Immature natural killer cell (primary cell): Measurements from ENCODE around the gene NOL4L. TPM values are rescaled to one million over a fixed set of nuclear protein-coding genes. Genes with fewer than 3 reads are reported as not detected.
A peak's percentile ranks its signal among the peaks of the same experiment; 100 is the strongest.

ENCODE experiments used
- DNase-seq, 3 donors: peaks; one replicate each; pipeline ENCODE4 v3.0.0; 2022; ENCODE audit warnings: mixed read lengths in 1 of 3
- H3K27ac Mint-ChIP-seq, 6 donors: one replicate each; pipeline ENCODE4 v1.8.0; 2020; ENCODE audit warnings: mixed read lengths in 6 of 6, mild to moderate bottlenecking in 5 of 6, inconsistent platforms in 4 of 6, moderate library complexity in 3 of 6
- H3K27me3 Mint-ChIP-seq, 3 donors: one replicate each; pipeline ENCODE4 v1.8.0; 2020 to 2021; ENCODE audit warnings: low read depth in 3 of 3, mild to moderate bottlenecking in 3 of 3, mixed read lengths in 3 of 3, moderate library complexity in 3 of 3, inconsistent platforms in 1 of 3
- H3K36me3 Mint-ChIP-seq, 3 donors: one replicate each; pipeline ENCODE4 v1.8.0; 2020; ENCODE audit warnings: mixed read lengths in 3 of 3, inconsistent platforms in 2 of 3, mild to moderate bottlenecking in 2 of 3
- H3K4me1 Mint-ChIP-seq, 2 donors: one replicate each; pipeline ENCODE4 v1.8.0; 2020; ENCODE audit warnings: inconsistent platforms in 2 of 2, mild to moderate bottlenecking in 2 of 2, mixed read lengths in 2 of 2, moderate library complexity in 1 of 2
- H3K4me3 Mint-ChIP-seq, 5 donors: one replicate each; pipeline ENCODE4 v1.8.0; 2020; ENCODE audit warnings: mild to moderate bottlenecking in 5 of 5, mixed read lengths in 5 of 5, inconsistent platforms in 3 of 5, moderate library complexity in 3 of 5
- H3K9me3 Mint-ChIP-seq, 6 donors: one replicate each; pipeline ENCODE4 v1.8.0; 2020; ENCODE audit warnings: mild to moderate bottlenecking in 6 of 6, mixed read lengths in 6 of 6, inconsistent platforms in 4 of 6, moderate library complexity in 3 of 6
- polyA plus RNA-seq, 3 donors: library from polyadenylated mRNA; unstranded; fragments of 300-500 nt; fragmentation: Illumina TruSeq; gene quantifications; one replicate each; pipeline ENCODE4 v1.2.3, GENCODE V29; 2021

The NOL4L gene
- polyA plus RNA-seq, 3 donors from 2014 or later = 4.1 to 17.2 (median 9.6) TPM

GRCh38 chr20:32528905-32529670 is 56.0 kb downstream of the NOL4L start:
- no peak for DNase-seq
- H3K27ac Mint-ChIP-seq = peak overlapping the region; percentile 81 to 88 (median 85)
- H3K27me3 Mint-ChIP-seq = peaks cover 0 to 5% (median 0%) of the 10 kb centered on the region in 3 donors
- H3K36me3 Mint-ChIP-seq = peaks cover 0 to 7% (median 0%) of the 10 kb centered on the region in 3 donors
- H3K4me1 Mint-ChIP-seq = peaks cover 81 to 94% of the 10 kb centered on the region in 2 donors
- H3K9me3 Mint-ChIP-seq = no peaks in the 10 kb centered on the region
- peak overlapping the region in 4 of 5 donors; percentile 44 to 65 (median 58) for H3K4me3 Mint-ChIP-seq

- Mint-ChIP-seq H3K9me3 (no peaks in the 10 kb centered on the region), H3K27me3 (peaks cover 0 to 5% (median 0%) of the 10 kb centered on the region in 3 donors), H3K27ac (peak overlapping the region; percentile 81 to 88 (median 85)), H3K4me3 (peak overlapping the region; percentile 21 to 65 (median 56)), H3K4me1 (peaks cover 81 to 94% of the 10 kb centered on the region in 2 donors), H3K36me3 (peaks cover 0 to 7% (median 0%) of the 10 kb centered on the region in 3 donors)
- DNase-seq = peak in 1 of 3 donors; percentile 22
Observed at GRCh38 chr20:32528171-32528891, 56.8 kb downstream of the NOL4L start.

DNA sequence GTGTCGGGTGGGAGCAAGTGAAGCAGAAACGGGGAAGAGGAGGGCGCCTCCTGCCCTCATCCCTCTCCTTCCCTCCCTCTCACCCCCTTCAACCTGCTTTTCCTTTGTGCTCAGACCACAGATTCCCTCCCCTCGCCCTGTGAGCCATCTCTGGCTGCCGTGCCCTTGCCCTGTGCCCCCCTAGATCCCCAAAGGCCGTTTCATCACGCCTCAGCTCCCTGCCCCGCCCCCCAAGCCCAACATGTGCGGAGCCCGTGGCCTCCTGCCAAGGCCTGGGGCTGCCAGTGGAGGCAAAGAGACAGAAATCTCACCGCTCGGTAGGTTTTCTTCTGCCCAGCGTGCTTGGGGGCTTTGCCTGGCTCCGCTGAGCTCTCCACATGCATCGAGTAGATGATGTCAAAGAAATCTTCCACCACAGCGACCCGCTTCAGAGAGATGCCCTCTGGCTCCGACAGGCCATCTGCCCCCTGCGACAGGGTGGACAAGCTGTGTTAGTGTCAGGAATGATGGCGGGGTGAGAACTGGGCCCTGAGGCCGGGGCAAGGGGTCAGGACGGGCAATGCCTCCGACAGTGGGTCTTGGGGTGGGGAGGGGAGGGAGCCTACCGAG is 57.6 kb downstream of the NOL4L start:
- Mint-ChIP-seq H3K27me3 (peaks cover 0 to 5% (median 0%) of the 10 kb centered on the region in 3 donors), H3K27ac (peak overlapping the region; percentile 79 to 88 (median 83)), H3K9me3 (no peaks in the 10 kb centered on the region), H3K4me3 (peak overlapping the region in 2 of 5 donors; percentile 53 to 57), H3K36me3 (peaks cover 0 to 7% (median 0%) of the 10 kb centered on the region in 3 donors), H3K4me1 (peaks cover 83 to 96% of the 10 kb centered on the region in 2 donors)
- no peak for DNase-seq

- Mint-ChIP-seq H3K27me3 (peaks cover 0 to 7% (median 0%) of the 10 kb centered on the region in 3 donors), H3K36me3 (peaks cover 0 to 7% (median 0%) of the 10 kb centered on the region in 3 donors), H3K9me3 (no peaks in the 10 kb centered on the region), H3K4me3 (peak overlapping the region in 3 of 5 donors; percentile 14 to 57 (median 53)), H3K4me1 (peaks cover 84 to 96% of the 10 kb centered on the region in 2 donors), H3K27ac (peak overlapping the region; percentile 79 to 88 (median 84))
- DNase-seq = no peak
Observed at GRCh38 chr20:32527052-32527446, 58.1 kb downstream of the NOL4L start.

- H3K4me1 Mint-ChIP-seq = peaks cover 84 to 96% of the 10 kb centered on the region in 2 donors
- H3K4me3 Mint-ChIP-seq = peak overlapping the region; percentile 36 to 60 (median 51)
- DNase-seq = no peak
Observed at GRCh38 chr20:32526541-32526940, 58.6 kb downstream of the NOL4L start.

GRCh38 chr20:32526125-32526524 is 59.0 kb downstream of the NOL4L start:
- Mint-ChIP-seq H3K27ac (peak overlapping the region; percentile 76 to 88 (median 82)), H3K36me3 (peaks cover 0 to 7% (median 0%) of the 10 kb centered on the region in 3 donors), H3K4me3 (peak overlapping the region; percentile 22 to 60 (median 51)), H3K9me3 (no peaks in the 10 kb centered on the region), H3K4me1 (peaks cover 88 to 98% of the 10 kb centered on the region in 2 donors), H3K27me3 (peaks cover 0 to 7% (median 0%) of the 10 kb centered on the region in 3 donors)
- DNase-seq = no peak

More at GRCh38 chr20:32526541-32526940, 58.6 kb downstream of the NOL4L start:
- Mint-ChIP-seq H3K27ac (peak overlapping the region in 5 of 6 donors; percentile 79 to 88 (median 83)), H3K36me3 (peaks cover 0 to 7% (median 0%) of the 10 kb centered on the region in 3 donors), H3K27me3 (peaks cover 0 to 7% (median 0%) of the 10 kb centered on the region in 3 donors), H3K9me3 (no peaks in the 10 kb centered on the region)

GRCh38 chr20:32524829-32525501 is 60.2 kb downstream of the NOL4L start:
- peak in 1 of 3 donors; percentile 19 for DNase-seq
- H3K4me3 Mint-ChIP-seq = peak overlapping the region in 1 of 5 donors; percentile 41
- peaks cover 0 to 9% (median 2%) of the 10 kb centered on the region in 3 donors for H3K27me3 Mint-ChIP-seq
- H3K27ac Mint-ChIP-seq = peak overlapping the region in 5 of 6 donors; percentile 62 to 86 (median 73)
- peaks cover 0 to 12% (median 0%) of the 10 kb centered on the region in 3 donors for H3K36me3 Mint-ChIP-seq
- peaks cover 91 to 93% of the 10 kb centered on the region in 2 donors for H3K4me1 Mint-ChIP-seq
- H3K9me3 Mint-ChIP-seq = no peaks in the 10 kb centered on the region

GRCh38 chr20:32523613-32524213 is 61.4 kb downstream of the NOL4L start:
- Mint-ChIP-seq H3K9me3 (no peaks in the 10 kb centered on the region), H3K36me3 (peaks cover 0 to 12% (median 0%) of the 10 kb centered on the region in 3 donors), H3K27me3 (peaks cover 0 to 9% (median 4%) of the 10 kb centered on the region in 3 donors), H3K4me1 (peaks cover 79 to 80% of the 10 kb centered on the region in 2 donors), H3K27ac (peak overlapping the region; percentile 79 to 89 (median 84)), H3K4me3 (peak overlapping the region in 2 of 5 donors; percentile 7 to 49)
- no peak for DNase-seq

- peaks cover 0 to 9% (median 4%) of the 10 kb centered on the region in 3 donors for H3K27me3 Mint-ChIP-seq
Observed at GRCh38 chr20:32522776-32523612, 62.1 kb downstream of the NOL4L start.

GRCh38 chr20:32522526-32522775 is 62.7 kb downstream of the NOL4L start:
- peaks cover 68 to 69% of the 10 kb centered on the region in 2 donors for H3K4me1 Mint-ChIP-seq

More at GRCh38 chr20:32522776-32523612, 62.1 kb downstream of the NOL4L start:
- H3K4me3 Mint-ChIP-seq = peak overlapping the region; percentile 5 to 56 (median 47)
- no peak for DNase-seq
- H3K36me3 Mint-ChIP-seq = peaks cover 0 to 12% (median 0%) of the 10 kb centered on the region in 3 donors
- peak overlapping the region; percentile 68 to 89 (median 84) for H3K27ac Mint-ChIP-seq
- no peaks in the 10 kb centered on the region for H3K9me3 Mint-ChIP-seq
- H3K4me1 Mint-ChIP-seq = peaks cover 72 to 73% of the 10 kb centered on the region in 2 donors

GRCh38 chr20:32521780-32522525 is 63.2 kb downstream of the NOL4L start:
- peak; percentile 59 to 68 (median 68) for DNase-seq
- peaks cover 63 to 64% of the 10 kb centered on the region in 2 donors for H3K4me1 Mint-ChIP-seq
- H3K4me3 Mint-ChIP-seq = peak overlapping the region in 3 of 5 donors; percentile 24 to 56 (median 36)
- peaks cover 0 to 12% (median 0%) of the 10 kb centered on the region in 3 donors for H3K36me3 Mint-ChIP-seq
- H3K27ac Mint-ChIP-seq = peak overlapping the region; percentile 68 to 89 (median 84)
- H3K27me3 Mint-ChIP-seq = peaks cover 0 to 9% (median 7%) of the 10 kb centered on the region in 3 donors
- no peaks in the 10 kb centered on the region for H3K9me3 Mint-ChIP-seq

More at GRCh38 chr20:32522526-32522775, 62.7 kb downstream of the NOL4L start:
- Mint-ChIP-seq H3K4me3 (peak overlapping the region in 4 of 5 donors; percentile 6 to 56 (median 40)), H3K36me3 (peaks cover 0 to 12% (median 0%) of the 10 kb centered on the region in 3 donors), H3K27me3 (peaks cover 0 to 9% (median 7%) of the 10 kb centered on the region in 3 donors), H3K9me3 (no peaks in the 10 kb centered on the region), H3K27ac (peak overlapping the region; percentile 68 to 89 (median 84))
- DNase-seq = no peak
